ENCODE results near the gene SERPINH1.
"Not testable (repeated sequence)": the region's sequence is repeated elsewhere in the genome, so short reads cannot be mapped to it uniquely, and the experiment has no call there.

The SERPINH1 gene

DNA sequence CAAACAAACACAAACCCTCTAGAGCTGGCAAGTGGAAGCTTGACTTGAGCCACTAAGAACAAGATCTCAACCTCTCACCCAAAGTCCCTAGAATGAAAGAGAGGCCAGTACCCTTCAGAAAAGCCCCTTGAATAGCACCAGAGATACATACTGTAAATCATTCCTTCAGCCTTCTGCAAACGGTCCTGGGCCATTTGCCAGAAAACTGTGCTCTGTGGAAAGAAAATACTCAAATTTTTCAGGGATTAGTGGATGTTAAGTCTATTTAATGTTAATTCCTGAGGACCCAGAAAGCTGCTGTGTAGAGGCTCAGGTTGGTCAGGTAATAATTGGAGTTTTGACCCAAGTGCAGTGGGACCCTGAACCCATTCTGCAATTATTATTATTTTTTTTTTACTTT lies 16.9 kb downstream of the SERPINH1 start:
- no peak for DNase-seq

DNA sequence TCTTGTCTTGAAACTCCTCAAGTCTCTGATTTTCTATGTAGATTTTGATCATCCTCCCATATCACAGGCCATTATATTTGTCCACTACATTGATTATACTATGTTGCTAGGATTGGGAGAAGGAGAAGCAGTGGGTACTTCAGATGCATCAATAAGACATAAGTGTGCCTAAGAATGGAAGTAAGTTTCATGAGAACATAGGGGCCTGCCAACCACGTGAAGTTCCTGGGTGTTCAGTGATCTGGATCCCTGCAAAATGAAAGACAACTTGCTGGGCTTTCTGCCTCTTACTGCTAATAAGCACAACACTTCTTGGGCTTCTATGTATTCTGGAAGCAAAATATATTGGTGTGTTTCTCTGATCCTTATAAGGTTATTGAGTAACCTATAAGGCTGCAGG lies 17.8 kb downstream of the SERPINH1 start:
- DNase-seq: no peak

DNA sequence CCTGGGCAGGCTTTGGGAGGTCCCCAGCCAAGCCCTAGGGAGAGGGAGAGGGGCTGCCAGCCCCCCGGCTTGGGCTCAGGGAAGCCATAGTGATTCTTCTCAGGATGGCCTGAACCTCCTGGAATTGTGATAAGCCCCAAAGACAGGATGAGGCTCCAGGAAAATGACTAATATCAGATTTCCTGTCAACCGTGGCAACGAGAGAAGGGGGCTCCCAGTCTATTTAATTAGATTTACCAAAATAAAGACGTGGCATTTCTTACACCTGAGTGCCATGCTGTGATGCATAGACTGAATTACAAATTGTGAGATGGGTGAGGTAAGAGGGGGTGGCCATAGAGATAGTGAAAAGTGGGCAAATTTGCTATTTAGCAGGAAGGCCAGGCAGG lies 20.4 kb downstream of the SERPINH1 start:
- no peak for DNase-seq

DNA sequence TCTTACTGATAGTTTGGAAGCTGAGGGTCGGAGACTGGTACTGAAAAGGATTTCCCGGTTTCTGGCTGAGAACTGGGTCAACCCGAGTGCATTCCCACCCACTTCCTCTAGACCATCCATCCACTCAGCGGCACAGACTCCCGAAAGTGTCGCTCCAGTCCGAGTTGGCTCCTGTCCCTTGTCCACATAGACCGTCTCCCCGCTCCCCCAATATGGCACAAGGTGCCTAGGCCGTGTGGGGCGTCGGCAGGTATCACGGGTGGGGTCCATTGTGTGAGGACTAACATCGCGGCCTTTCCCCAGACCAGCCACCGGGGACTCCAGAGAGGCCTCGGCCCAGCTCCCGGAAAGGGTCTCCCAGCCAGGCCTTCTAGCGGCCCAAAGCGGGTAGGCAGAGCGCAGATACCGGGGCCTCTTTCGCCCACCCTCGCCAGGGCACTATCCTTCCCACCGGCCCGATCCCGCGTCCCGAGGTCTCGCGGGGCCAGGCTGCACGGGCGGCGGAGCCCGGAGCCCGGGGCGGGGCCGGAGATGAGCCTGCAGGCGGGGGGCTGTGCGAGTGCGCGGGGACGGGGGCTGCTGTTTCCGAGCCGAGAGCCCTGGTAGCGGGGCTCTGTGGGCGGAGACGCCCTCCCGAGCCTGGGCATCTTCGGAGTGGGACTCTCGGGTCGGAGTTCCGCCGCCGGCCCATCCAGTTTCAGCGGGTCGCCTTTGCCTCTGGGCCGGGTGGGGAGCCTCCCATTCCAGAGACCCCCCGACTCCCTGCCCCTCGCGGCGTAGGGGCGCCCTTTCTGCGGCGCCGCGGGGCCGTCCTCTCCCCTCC lies 21.1 kb downstream of the SERPINH1 start:
- DNase-seq: peak; percentile 47

DNA sequence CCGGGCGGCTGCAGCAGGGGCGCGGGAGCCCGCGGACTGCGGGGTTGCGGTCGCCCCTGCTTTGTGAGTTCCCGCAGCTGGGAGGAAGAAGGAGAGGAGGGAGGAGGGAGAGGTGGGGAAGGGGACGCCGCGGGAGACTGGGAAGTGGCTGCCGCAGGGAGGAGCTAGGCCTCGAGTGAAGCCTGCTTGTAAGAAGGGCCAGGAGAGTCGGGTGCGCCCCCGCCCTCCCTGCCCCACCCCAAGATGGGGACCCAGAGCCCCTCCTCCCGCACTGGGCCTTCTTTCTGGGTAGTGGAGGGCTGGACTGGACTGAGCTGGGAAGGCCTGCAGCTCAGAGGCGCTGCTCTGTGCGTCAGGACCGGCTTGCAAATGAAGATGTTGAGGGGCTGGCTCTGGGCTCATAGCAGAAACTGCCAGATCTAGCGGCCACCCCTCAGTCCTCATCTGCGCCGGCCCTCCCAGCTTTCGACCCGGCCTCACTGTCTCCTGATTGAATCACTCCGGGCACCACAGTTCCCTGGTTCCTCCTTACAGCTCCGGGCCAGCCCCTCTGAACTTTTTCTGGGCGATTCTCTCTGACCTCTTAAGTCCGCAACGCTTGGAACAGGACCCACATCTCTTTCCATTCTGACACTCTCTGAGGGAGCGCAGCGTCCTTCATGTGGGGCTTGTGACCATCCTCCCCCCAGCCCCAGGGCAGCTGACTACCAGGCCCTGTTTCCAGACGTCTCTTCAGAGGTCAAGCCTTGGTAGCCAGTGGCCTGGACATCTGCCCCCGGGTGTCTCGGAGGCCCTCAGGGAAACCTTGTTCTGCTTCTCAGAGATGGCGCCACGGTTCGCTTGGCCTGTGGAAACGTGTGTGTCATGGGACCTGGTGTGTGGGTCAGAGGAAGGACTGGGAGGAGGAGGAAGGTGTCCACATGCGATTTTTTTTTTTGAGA lies 21.9 kb downstream of the SERPINH1 start:
- peak; percentile 46 for DNase-seq

DNA sequence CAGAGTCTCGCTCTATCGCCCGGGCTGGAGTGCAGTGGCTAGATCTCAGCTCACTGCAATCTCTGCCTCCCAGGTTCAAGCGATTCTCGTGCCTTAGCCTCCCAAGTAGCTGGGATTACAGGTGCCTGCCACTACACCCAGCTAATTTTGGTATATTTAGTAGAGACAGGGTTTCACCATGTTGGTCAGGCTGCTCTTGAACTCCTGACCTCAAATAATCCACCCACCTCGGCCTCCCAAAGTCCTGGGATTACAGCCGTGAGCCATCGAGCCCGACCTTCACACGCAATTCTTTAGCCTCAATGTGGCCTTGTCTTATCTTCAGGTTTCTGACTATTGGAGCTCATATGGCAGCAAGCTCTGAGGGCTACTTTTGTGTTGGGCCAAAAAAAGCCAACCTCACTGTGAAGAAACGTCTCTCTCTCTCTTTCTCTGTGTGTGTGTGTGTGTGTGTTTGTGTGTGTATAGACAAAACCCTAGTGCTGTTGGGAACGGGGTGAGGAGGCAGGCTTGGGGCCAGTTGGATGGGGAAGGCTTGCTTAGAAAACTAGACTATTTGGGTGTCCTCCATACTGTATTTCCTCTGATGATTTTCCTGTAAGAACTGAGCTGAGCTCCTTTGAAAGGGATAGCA lies 22.7 kb downstream of the SERPINH1 start:
- not testable (repeated sequence) for DNase-seq

DNA sequence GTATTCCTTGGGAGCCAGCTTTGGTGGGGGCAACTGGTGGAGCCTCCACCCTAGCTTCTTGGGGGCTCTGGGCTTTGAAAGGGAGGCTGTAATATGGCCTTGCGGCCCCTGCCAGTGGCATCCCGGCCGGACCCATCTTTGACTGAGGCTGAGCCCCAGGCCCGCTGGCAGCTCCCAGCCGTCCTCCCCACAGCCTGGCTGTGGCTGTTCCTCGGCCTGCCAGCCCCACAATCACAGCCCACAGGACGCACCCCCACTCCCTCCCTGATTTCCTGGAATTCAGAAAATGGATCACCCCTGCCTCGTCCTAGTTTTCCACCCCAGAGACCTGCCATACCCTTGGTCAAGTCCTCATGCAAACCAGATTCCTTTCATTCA lies 23.2 kb downstream of the SERPINH1 start:
- DNase-seq: no peak

DNA sequence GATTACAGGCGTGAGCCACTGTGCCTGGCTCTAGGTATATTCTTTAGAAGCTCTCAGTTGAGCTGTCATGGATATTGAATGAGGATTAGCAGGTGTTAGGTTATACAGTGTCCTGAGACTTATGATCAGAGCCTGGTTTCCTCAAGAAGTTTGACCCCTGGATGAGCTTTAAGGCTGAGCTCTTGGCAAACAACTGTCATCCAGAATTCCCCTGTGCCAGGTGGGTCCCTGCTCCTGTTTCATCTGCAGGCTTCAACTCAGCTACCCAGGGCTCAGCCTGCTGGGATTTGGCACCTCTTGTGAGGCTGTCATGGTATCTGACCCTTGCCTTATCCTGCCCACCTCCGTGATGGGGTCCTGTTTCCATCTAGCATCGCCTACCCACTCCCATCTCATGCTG lies 24.3 kb downstream of the SERPINH1 start:
- DNase-seq: no peak

DNA sequence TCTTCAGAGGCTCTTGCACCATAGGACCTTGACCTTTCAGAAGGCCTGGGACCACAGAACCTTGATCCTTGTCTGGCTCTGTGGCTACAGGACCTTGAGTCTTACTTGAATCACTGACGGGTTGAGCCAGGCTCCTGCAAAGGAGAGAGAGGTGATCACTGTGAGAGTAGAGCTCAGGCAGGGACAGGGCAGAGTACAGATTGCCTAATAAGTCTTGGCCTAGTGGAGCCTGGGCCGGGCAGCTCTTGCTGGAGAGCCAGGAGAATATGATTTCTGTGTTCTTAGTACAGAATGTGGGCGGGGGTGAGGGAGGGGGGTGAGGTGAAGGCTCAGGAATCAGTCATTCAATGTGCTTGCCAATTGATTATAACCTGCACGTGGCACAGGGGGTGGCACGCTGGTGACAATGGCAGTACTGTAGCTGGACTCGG lies 26.0 kb downstream of the SERPINH1 start:
- DNase-seq: no peak

DNA sequence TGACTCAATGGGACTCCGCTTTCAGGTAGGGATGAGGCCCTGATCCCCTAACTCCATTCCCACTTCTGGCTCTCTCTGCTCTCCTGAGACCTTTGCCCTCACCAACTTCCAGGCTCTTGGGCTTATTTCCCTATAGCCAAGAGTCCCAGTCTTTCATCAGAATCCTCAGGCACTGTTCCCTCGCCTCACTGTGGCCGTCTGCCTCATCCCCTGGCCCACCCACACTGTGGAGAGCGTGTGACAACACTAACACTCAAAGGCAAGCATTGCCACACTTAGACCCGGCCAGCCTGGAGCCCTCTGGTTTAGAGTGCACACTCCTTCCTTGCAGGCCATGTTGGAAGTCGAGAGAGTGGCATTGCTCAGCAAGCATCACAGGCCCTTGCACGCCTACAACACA lies 27.0 kb downstream of the SERPINH1 start:
- no peak for DNase-seq

DNA sequence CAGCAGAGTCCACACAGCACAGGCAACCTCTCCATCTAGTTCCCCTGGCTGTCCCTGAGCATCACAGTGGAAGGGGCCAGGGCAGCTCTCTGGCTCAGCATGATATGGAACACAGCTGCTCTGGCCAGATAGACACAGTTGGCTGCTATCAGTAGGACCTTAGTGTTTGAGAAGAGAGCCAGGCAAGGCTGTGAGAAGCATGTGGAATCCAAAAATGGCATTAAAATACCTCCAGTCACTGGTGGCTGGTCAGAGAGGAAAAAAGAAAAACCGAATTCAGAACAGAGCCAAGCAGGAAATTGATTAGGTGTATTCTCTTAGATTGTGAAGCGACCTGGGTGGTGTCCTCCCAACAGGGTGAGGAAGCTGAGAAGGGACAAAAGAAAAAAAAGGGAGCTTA lies 27.9 kb downstream of the SERPINH1 start:
- DNase-seq: no peak

DNA sequence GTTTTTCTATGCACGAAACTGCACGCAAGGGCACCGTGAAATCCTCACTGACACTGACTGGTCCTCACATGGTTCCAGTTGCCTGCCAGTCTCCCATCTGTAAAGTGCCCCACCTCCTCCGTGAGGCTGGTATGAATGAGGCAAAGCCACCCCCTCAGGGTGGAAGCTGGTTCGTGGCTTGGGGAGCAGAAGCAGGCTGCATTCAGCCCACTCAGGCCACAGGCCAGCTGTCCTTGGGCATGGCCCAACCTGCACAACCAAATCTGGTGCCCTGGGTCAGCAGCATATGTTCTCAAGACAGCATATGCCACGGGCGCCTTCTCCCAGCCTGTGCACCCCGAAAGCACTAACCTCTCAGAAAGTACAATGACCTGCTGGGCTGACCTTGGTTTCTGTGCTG lies 29.3 kb downstream of the SERPINH1 start:
- no peak for DNase-seq

DNA sequence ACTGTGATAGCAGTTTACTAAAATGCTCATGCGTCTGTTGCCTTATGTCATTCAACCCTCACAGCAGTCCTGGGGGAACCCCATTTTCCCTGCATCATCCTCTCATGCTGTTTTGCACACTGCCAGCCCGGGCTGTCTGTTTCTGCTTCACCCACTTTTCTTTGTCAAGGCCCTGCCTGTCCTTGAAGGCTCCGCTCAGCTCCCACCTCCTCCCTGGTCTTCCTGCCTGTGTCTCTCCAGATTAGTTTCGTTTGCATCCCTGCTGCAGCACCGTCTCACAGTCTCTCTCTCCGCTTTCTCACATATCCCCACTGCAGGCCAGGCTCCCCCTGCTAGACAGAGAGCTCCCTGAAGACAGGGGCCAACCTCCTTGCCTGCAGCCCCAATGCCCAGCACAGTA lies 29.9 kb downstream of the SERPINH1 start:
- no peak for DNase-seq

DNA sequence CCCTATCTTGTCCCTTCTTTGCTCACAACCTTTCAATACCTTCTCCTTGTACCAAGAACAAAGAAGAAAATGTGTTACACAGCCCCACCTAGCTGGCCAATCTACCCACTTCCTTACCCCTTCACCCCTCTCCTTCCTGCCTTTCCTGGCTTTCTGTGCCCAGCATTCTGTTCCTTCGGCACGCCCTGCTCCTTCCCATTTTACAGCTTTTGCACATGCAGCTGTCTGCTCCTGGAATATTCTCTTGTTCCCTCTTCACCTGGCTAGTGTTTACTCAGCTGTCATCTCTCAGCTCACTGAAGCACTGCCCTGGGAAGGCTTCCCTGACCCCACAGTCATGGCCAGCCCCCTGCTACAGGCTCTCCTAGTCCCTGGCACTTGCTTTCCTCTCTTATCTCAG lies 30.7 kb downstream of the SERPINH1 start:
- DNase-seq: peak; percentile 97

DNA sequence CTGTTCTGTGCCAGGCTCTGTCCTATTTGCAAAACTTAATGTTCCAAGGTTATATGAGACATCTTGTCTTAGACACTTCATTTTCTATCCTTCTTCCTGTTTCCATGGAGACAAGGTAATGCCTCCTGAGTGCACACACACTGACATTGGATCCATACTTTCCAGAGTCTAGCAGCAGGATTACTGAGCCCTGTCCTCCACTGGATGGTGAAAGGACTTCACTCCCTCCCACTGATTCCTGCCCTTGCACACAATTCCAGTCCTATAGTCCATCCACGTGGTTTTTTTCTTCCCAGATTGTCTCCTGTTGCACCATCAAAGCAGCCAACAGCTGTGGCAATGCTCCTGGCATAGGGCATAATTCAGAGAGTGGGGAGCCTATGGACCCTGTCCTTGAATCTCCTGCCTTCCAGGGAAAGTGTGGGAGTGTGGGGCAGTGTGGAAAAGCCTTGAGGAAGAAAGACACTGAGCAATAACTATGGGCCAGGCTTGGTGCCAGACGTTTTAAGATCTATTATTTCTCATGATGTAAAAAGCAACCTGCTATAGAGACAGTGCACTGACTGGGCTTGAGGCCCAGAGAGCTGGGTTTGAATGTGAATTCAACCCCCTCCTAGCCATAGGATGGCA lies 31.3 kb downstream of the SERPINH1 start:
- peak; percentile 68 for DNase-seq

DNA sequence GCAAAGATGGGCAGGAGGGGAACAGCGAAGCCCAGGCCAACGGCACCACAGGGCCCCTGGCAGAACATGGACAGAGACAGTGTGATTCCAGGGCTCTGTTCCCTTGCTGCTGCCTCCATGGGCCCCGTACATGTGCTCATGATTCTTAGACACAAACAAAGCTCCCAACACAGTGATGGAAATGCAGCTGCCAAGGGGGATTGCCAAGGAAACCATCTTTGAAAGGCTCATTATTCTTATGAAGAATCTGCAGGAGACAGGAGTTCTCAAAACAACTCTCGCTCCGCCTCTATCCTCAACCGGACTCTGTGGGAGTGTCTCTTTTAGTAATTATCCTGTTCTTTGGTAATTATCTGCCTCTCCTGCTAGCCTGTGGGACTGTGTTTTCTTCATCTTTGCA lies 32.2 kb downstream of the SERPINH1 start:
- DNase-seq: no peak

DNA sequence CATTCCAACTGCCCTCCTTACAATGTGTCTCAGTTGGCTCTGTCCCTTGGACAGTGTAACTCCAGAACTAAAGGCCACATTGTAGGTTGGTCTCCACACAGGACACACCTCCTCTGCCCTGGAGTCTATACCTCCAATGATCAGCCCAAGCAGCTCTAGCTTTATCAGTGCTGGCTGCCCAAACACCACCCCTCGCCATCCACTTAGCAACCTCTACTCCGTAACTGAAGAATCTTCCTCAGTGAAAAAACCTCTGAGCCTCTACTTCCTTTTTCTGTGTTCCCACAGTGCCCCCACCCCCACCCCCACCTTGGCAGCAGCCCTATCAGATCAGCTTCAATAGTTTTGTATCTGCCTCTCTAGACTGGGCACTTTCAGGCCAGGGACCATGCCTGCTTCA lies 33.4 kb downstream of the SERPINH1 start:
- no peak for DNase-seq

DNA sequence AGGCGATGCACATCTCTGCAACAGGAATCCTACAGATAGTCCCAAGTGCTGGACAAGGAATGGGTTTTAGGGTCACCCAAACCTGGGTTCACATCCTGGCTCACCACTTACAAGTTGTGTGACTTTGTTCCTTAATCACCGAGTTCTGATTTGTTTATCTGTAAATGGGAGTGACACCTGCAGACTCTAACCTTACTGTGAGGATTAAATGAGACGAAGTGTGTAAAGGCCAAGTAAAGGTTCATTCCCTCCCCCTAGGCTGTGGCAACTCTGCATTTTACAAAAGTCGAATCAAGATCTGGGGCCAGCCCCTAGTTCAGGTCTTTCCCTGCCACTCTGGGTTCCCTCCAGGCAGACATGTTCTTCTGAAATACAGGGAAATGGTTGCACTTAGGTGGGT lies 34.9 kb downstream of the SERPINH1 start:
- no peak for DNase-seq

DNA sequence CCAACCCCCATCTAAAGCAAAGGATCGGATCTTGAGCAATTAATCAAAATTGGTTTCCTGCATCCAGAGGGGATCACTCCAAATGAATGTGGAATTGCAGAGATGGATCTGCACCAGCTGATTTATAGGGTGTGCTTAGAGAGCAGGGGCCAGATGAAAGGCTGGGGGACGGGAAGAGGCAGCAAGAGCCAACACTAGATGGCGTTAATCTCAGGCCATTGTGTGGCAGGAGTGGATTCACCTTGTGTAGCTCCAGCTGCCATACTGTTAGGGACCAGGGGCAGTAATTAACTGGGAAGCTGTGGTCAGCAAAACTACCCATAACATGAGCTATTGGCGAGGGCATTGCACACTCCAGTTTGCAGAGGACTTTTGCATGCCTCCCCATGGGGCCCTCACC lies 35.6 kb downstream of the SERPINH1 start:
- DNase-seq: peak; percentile 71

DNA sequence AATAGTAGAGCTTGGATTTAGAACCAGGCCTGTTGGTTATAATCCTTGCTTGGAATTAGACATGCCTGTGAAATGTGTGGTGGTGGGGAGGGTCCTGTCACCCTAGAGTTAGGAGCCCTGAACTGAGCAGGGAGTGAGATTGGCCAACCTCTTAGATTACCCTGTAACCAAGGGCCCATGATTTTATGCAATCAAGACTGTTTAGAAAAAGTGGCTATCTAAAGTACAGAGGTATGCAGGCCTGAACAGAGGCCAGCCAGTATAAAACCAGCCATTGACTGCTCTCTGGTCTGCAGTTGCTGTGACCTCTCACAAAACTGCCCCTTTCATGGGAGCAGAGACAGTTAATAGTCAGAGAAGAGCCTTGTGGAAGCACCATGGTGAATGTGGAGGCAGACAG lies 36.2 kb downstream of the SERPINH1 start:
- no peak for DNase-seq

DNA sequence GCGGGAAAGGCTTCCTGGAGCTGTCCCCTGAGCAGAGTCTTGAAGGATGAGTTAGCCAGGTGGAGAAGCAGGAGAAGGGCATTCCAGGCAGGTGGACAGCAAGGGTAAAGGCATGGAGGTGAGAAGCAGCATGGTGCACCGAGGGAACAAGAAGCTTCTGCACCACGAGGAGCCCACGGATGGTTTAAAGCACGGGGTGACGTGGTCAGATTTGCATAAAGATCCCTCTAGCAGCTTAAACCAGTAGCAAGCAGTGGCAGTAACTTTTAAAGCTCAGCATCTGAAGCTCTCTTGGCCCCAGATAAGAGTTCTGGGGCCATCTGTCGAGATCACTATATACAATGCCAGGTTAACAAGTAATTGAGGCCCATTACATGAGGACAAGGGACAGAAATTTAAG lies 36.8 kb downstream of the SERPINH1 start:
- no peak for DNase-seq

DNA sequence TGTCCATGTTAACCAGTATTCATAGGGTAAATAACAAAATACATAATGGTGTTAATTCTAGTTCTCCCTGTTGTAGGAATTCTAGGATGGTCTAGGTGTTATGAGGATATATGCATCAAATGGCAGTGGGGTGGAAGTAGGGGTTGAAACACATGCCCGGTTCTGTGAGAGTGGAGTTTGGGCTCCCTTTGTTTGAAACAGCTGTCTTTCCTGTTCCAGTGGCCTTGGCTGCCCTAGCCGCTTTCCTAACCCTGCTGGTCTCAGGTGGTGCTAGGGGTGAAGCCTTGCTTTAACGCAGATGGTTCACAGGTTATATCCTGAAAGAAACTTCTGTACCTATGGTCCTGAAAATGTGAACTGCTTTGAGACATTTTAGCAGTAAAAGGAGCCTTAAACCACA lies 38.3 kb downstream of the SERPINH1 start:
- DNase-seq: no peak

DNA sequence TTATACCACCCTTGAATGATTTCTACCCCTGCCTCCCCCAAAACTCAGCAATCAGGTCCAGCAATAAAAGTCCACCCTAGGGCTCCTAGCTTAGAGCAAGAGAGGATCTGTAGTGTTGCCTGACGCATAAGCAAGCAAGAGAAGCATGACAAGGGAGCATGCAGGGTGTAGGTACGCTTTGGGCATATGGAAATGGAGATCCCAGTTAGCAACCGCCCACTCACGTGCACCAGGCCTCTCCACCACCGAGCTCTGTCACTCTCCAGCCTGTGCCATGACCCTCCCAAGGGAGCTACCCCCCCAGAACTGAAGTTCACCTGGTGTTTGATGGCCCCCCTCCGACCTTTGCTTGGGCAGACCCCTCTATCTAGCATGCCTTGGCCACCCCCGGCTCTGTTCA lies 39.4 kb downstream of the SERPINH1 start:
- DNase-seq: no peak
